Peyer's patch (tissue), 4 donors: ENCODE data around the gene LDB1.

Experiments
- POLR2A ChIP-seq, 2 donors: fragments of 450-650 bp; IDR thresholded peaks; one replicate each; pipeline ENCODE4 v1.5.1; 2017; ENCODE audit warnings: antibody characterized with exemption in 2 of 2, mild to moderate bottlenecking in 2 of 2, moderate library complexity in 2 of 2
- TF ChIP-seq, protein P1 (sequence below), 6 experiments: fragments of 450-650 bp in 4 of 6; fragments of 200-600 bp in 2 of 6; sonication (generic) in 1 of 6; IDR thresholded peaks; one replicate each; pipeline ENCODE4 v1.5.1; 2017 to 2019; ENCODE audit warnings: antibody characterized with exemption in 6 of 6, mild to moderate bottlenecking in 3 of 6, moderate library complexity in 1 of 6

- TF ChIP-seq, protein P1, sequence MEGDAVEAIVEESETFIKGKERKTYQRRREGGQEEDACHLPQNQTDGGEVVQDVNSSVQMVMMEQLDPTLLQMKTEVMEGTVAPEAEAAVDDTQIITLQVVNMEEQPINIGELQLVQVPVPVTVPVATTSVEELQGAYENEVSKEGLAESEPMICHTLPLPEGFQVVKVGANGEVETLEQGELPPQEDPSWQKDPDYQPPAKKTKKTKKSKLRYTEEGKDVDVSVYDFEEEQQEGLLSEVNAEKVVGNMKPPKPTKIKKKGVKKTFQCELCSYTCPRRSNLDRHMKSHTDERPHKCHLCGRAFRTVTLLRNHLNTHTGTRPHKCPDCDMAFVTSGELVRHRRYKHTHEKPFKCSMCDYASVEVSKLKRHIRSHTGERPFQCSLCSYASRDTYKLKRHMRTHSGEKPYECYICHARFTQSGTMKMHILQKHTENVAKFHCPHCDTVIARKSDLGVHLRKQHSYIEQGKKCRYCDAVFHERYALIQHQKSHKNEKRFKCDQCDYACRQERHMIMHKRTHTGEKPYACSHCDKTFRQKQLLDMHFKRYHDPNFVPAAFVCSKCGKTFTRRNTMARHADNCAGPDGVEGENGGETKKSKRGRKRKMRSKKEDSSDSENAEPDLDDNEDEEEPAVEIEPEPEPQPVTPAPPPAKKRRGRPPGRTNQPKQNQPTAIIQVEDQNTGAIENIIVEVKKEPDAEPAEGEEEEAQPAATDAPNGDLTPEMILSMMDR (IDR thresholded peaks at IDR 0.05) = no peak
- TF ChIP-seq POLR2A (IDR thresholded peaks at IDR 0.05) = no peak
These were observed 1.3 kb downstream of the LDB1 start for GRCh38 chr10:102118867-102119266.
